HepG2 (cell line): ENCODE results near the gene ZBTB46. TPM values are rescaled to one million over a fixed set of nuclear protein-coding genes. Genes with fewer than 3 reads are reported as not detected.

Experiments used
- ADNP ChIP-seq: sonication (generic); formaldehyde crosslinking; IDR thresholded peaks from 2 replicates; pipeline ENCODE4 v1.4.0; 2020; ENCODE audit warnings: missing genetic modification reagents
- ATF3 ChIP-seq: sonication (generic); formaldehyde crosslinking; IDR thresholded peaks from 2 replicates; pipeline ENCODE4 v1.4.0; 2020; ENCODE audit warnings: missing genetic modification reagents
- CBX2 ChIP-seq, 2 experiments: fragments of 200-600 bp in 1 of 2; sonication (generic); formaldehyde crosslinking in 1 of 2; IDR thresholded peaks; 2 replicates each; pipeline versions ENCODE4 v1.7.0 to v1.8.1; 2018 to 2022; ENCODE audit warnings: low read depth in 2 of 2, low read length in 1 of 2, mild to moderate bottlenecking in 1 of 2, missing genetic modification reagents in 1 of 2
- ELF3 ChIP-seq: IDR thresholded peaks from 2 replicates; pipeline ENCODE4 v1.6.1; 2016; ENCODE audit warnings: missing genetic modification reagents, missing compliant biosample characterization
- ETV6 ChIP-seq: sonication (generic); formaldehyde crosslinking; conservative IDR thresholded peaks from 2 replicates; pipeline ENCODE4 v1.4.0; 2020; ENCODE audit warnings: missing genetic modification reagents
- HMGA1 ChIP-seq: sonication (generic); formaldehyde crosslinking; conservative IDR thresholded peaks from 2 replicates; pipeline ENCODE4 v1.4.0; 2020; ENCODE audit warnings: missing genetic modification reagents
- IKZF1 ChIP-seq: fragments of 450-650 bp; IDR thresholded peaks from 2 replicates; pipeline ENCODE4 v1.7.1; 2016
- KMT2A ChIP-seq: sonication (generic); formaldehyde crosslinking; IDR thresholded peaks from 2 replicates; pipeline ENCODE4 v1.4.0; 2020; ENCODE audit warnings: missing genetic modification reagents
- NFRKB ChIP-seq: fragments of 450-650 bp; IDR thresholded peaks from 2 replicates; pipeline ENCODE4 v1.6.1; 2017
- NFYC ChIP-seq: IDR thresholded peaks from 2 replicates; pipeline ENCODE4 v1.6.1; 2016; ENCODE audit warnings: missing genetic modification reagents, missing compliant biosample characterization
- PHF20 ChIP-seq: sonication (generic); formaldehyde crosslinking; IDR thresholded peaks from 2 replicates; pipeline ENCODE4 v1.5.0; 2020; ENCODE audit warnings: mild to moderate bottlenecking, missing genetic modification reagents
- SRSF1 ChIP-seq: fragments of 200-400 bp; formaldehyde crosslinking; optimal IDR thresholded peaks from 2 replicates; pipeline ENCODE3; 2017; ENCODE audit warnings: mild to moderate bottlenecking, low read depth, low read length, moderate library complexity
- ZBTB10 ChIP-seq: sonication (generic); formaldehyde crosslinking; IDR thresholded peaks from 2 replicates; pipeline ENCODE4 v1.4.0; 2020; ENCODE audit warnings: missing genetic modification reagents, borderline replicate concordance
- ZNF160 ChIP-seq: sonication (generic); formaldehyde crosslinking; IDR thresholded peaks from 2 replicates; pipeline ENCODE4 v1.8.0; 2022; ENCODE audit warnings: mild to moderate bottlenecking, inconsistent platforms, missing genetic modification reagents
- ZNF318 ChIP-seq: sonication (generic); formaldehyde crosslinking; IDR thresholded peaks from 2 replicates; pipeline ENCODE4 v1.4.0; 2020; ENCODE audit warnings: mild to moderate bottlenecking, missing genetic modification reagents
- ZNF558 ChIP-seq: sonication (generic); formaldehyde crosslinking; IDR thresholded peaks from 2 replicates; pipeline ENCODE4 v1.9.0; 2022; ENCODE audit warnings: mild to moderate bottlenecking, missing genetic modification reagents, borderline replicate concordance
- ZNF576 ChIP-seq: sonication (generic); formaldehyde crosslinking; IDR thresholded peaks from 2 replicates; pipeline ENCODE4 v1.4.0; 2020; ENCODE audit warnings: mild to moderate bottlenecking, missing genetic modification reagents
- ZNF784 ChIP-seq: sonication (generic); formaldehyde crosslinking; IDR thresholded peaks from 2 replicates; pipeline ENCODE4 v1.5.1; 2020; ENCODE audit warnings: missing genetic modification reagents, mild to moderate bottlenecking, borderline replicate concordance
- polyA plus RNA-seq, 8 experiments: library from polyadenylated mRNA; depleted of rRNA in 3 of 8; stranded (reverse) in 7 of 8; unstranded in 1 of 8; fragments of >200 nt; fragmentation: Illumina TruSeq in 4 of 8; extraction: Trizol in 4 of 8; gene quantifications; 2 replicates each; pipeline versions ENCODE4 v1.2.1 to v1.2.3, GENCODE V29; 2011 to 2016; ENCODE audit warnings: low read depth in 4 of 8, missing spikeins in 1 of 8, mixed read lengths in 1 of 8; ENCODE audit not compliant: insufficient read depth in 1 of 8
- total RNA-seq, 5 experiments: library from RNA; depleted of rRNA; stranded (reverse); fragments of >200 nt; fragmentation: Illumina TruSeq; extraction: Trizol; gene quantifications; 2 replicates each; pipeline ENCODE4 v1.2.3, GENCODE V29; 2016; ENCODE audit warnings: low read depth in 1 of 5

Gene ZBTB46
- total and polyA plus RNA-seq, 2 of the 13 experiments (the other 11 are each of a cell fraction or from before 2014, with no cell fraction given): 1.6 to 13.5 TPM

GRCh38 chr20:63846128-63846771, 15.2 kb upstream of the ZBTB46 start (continued):
- no peak for TF ChIP-seq ZNF576 (CRISPR knock-in tag)
- TF ChIP-seq KMT2A (CRISPR knock-in tag): no peak
- TF ChIP-seq ZNF558 (CRISPR knock-in tag): no peak
- TF ChIP-seq PHF20 (CRISPR knock-in tag): no peak
- no peak for TF ChIP-seq NFYC
- no peak for TF ChIP-seq ETV6 (CRISPR knock-in tag)
- no peak for TF ChIP-seq ZNF784 (CRISPR knock-in tag)
- peak; percentile 32 for TF ChIP-seq SRSF1
- no peak for TF ChIP-seq NFRKB
- TF ChIP-seq ZNF160: no peak
- TF ChIP-seq ELF3 (CRISPR knock-in tag): no peak
- no peak for TF ChIP-seq ZNF318 (CRISPR knock-in tag)
- TF ChIP-seq ZBTB10 (CRISPR knock-in tag): no peak; the same call in 1 of the 2 replicates
- TF ChIP-seq IKZF1: no peak
- no peak for TF ChIP-seq ADNP (CRISPR knock-in tag)
- no peak for TF ChIP-seq CBX2 (IDR thresholded peaks at IDR 0.05; ENCODE audit: low read depth, low read length)
- TF ChIP-seq CBX2 (CRISPR knock-in tag; IDR thresholded peaks at IDR 0.05; ENCODE audit: low read depth): no peak; the same call in 1 of the 2 replicates
- TF ChIP-seq ATF3 (CRISPR knock-in tag): no peak
- TF ChIP-seq HMGA1 (CRISPR knock-in tag): no peak
